NB4 (cell line): ENCODE results near the gene SUPT16H.

Experiments used
- DNase-seq: peaks from one replicate; pipeline ENCODE4 v3.0.0; 2010; ENCODE audit warnings: low read depth
- H3K4me3 ChIP-seq: one replicate; pipeline ENCODE4 v1.5.1; 2011; ENCODE audit warnings: mild to moderate bottlenecking, low read depth, low read length, moderate library complexity
- CTCF ChIP-seq: IDR thresholded peaks from one replicate; pipeline ENCODE4 v1.5.1; 2012; ENCODE audit warnings: low read depth, low read length
- MAX ChIP-seq: IDR thresholded peaks from 2 replicates; pipeline ENCODE4 v1.6.1; 2011; ENCODE audit warnings: low read depth, low read length
- MYC ChIP-seq: IDR thresholded peaks from 2 replicates; pipeline ENCODE4 v1.6.1; 2011; ENCODE audit warnings: low read depth, low read length
- POLR2A ChIP-seq: IDR thresholded peaks from 2 replicates; pipeline ENCODE4 v1.6.1; 2011; ENCODE audit warnings: mild to moderate bottlenecking; ENCODE audit not compliant: insufficient read length; ENCODE audit errors: extremely low read depth

SUPT16H gene

GRCh38 chr14:21383848-21384493, at the start of gene SUPT16H:
Gene SUPT16H, minus strand, starts transcription at chr14:21384019. Its CDS starts 92 bp downstream, at chr14:21383927.
- H3K4me3 ChIP-seq: peak within 1 kb of the TSS; percentile 67
- DNase-seq: peak; percentile 96
- TF ChIP-seq CTCF: no peak
- peak; percentile 28; the same call in 1 of the 2 replicates for TF ChIP-seq MYC
- TF ChIP-seq MAX: peak; percentile 91
- TF ChIP-seq POLR2A: peak; percentile 75

GRCh38 chr14:21431126-21431525, 47.3 kb upstream of the SUPT16H start:
- no peak for TF ChIP-seq CTCF
- no peak for TF ChIP-seq POLR2A
- TF ChIP-seq MAX: no peak
- TF ChIP-seq MYC: no peak
- no peak overlapping the region for H3K4me3 ChIP-seq
- no peak for DNase-seq

GRCh38 chr14:21428930-21429329, 45.1 kb upstream of the SUPT16H start:
- TF ChIP-seq POLR2A (no peak), MYC (no peak), MAX (no peak), CTCF (no peak)
- H3K4me3 ChIP-seq: no peak overlapping the region
- no peak for DNase-seq

- no peak overlapping the region for H3K4me3 ChIP-seq
- no peak for DNase-seq
- TF ChIP-seq MAX (no peak), MYC (no peak), POLR2A (no peak), CTCF (no peak)
Measured at GRCh38 chr14:21426692-21427091, 42.9 kb upstream of the SUPT16H start.

- TF ChIP-seq MYC (no peak), MAX (no peak), CTCF (no peak), POLR2A (no peak)
- DNase-seq: no peak
Measured at GRCh38 chr14:21419528-21419927, 35.7 kb upstream of the SUPT16H start.

GRCh38 chr14:21415329-21415728, 31.5 kb upstream of the SUPT16H start:
- TF ChIP-seq CTCF: no peak
- TF ChIP-seq MAX: no peak
- no peak for TF ChIP-seq POLR2A
- no peak for TF ChIP-seq MYC
- no peak overlapping the region for H3K4me3 ChIP-seq
- DNase-seq: no peak

More at GRCh38 chr14:21419528-21419927, 35.7 kb upstream of the SUPT16H start:
- no peak overlapping the region for H3K4me3 ChIP-seq
